ENCODE measurements around the gene BCAM. TPM values are rescaled to one million over a fixed set of nuclear protein-coding genes. Genes with fewer than 3 reads are reported as not detected.

The BCAM gene
- total RNA-seq, 2 experiments from 2014 or later: not detected

- peak; percentile 74 for DNase-seq (ENCODE audit: low spot score)
- POLR2A ChIA-PET: no interaction called here
- TF ChIP-seq CTCF (conservative IDR thresholded peaks at IDR 0.05; ENCODE audit: low read length) (no peak), EZH2phosphoT487 (IDR thresholded peaks at IDR 0.05; ENCODE audit: borderline replicate concordance, low read depth, low read length) (no peak)
- no peak overlapping the region for H3K4me2 ChIP-seq (ENCODE audit: low read length)
- H3K27ac ChIP-seq (ENCODE audit: low read depth, low read length, poor library complexity, severe bottlenecking): peak overlapping the region; percentile 26
- H3K9me2 ChIP-seq (ENCODE audit: insufficient read depth, low read length): no peaks in the 10 kb centered on the region
- no peak overlapping the region for H2AFZ ChIP-seq (ENCODE audit: low read length)
- H4K20me1 ChIP-seq (ENCODE audit: insufficient read depth, low read length): no peaks in the 10 kb centered on the region
- no TSS peak for BruUV-seq (replicated peaks)
- H3K36me3 ChIP-seq (ENCODE audit: insufficient read depth, low read length): no peaks in the 10 kb centered on the region
- H3K9me3 ChIP-seq (ENCODE audit: low read length): no peaks in the 10 kb centered on the region
- CTCF ChIA-PET (ENCODE audit: unreplicated experiment): no interaction called here
- H3K4me1 ChIP-seq (ENCODE audit: insufficient read depth, low read length, poor library complexity, severe bottlenecking): peaks cover 21% of the 10 kb centered on the region
- H3K79me2 ChIP-seq (ENCODE audit: insufficient read depth, low read depth, low read length): no peaks in the 10 kb centered on the region
- intact Hi-C loops (cut with micrococcal nuclease; ENCODE audit: unreplicated experiment): no loop called here
- no peak overlapping the region for H3K4me3 ChIP-seq (ENCODE audit: low read depth, low read length, poor library complexity, severe bottlenecking)
Measured at GRCh38 chr19:44792281-44792680, 16.6 kb upstream of the BCAM start.

GRCh38 chr19:44794610-44795009, 14.3 kb upstream of the BCAM start:
- Histone ChIP-seq H3K4me1 (ENCODE audit: insufficient read depth, low read length, poor library complexity, severe bottlenecking) (peaks cover 21% of the 10 kb centered on the region), H3K79me2 (ENCODE audit: insufficient read depth, low read depth, low read length) (no peaks in the 10 kb centered on the region), H3K27ac (ENCODE audit: low read depth, low read length, poor library complexity, severe bottlenecking) (no peak overlapping the region), H3K9me2 (ENCODE audit: insufficient read depth, low read length) (no peaks in the 10 kb centered on the region), H3K4me2 (ENCODE audit: low read length) (no peak overlapping the region), H3K4me3 (ENCODE audit: low read depth, low read length, poor library complexity, severe bottlenecking) (no peak overlapping the region), H3K36me3 (ENCODE audit: insufficient read depth, low read length) (no peaks in the 10 kb centered on the region), H2AFZ (ENCODE audit: low read length) (no peak overlapping the region), H4K20me1 (ENCODE audit: insufficient read depth, low read length) (no peaks in the 10 kb centered on the region), H3K9me3 (ENCODE audit: low read length) (no peaks in the 10 kb centered on the region)
- no TSS peak for BruUV-seq (replicated peaks)
- ChIA-PET POLR2A (no interaction called here), CTCF (ENCODE audit: unreplicated experiment) (no interaction called here)
- intact Hi-C loops (cut with micrococcal nuclease; ENCODE audit: unreplicated experiment): no loop called here
- no peak for DNase-seq (ENCODE audit: low spot score)
- TF ChIP-seq CTCF (conservative IDR thresholded peaks at IDR 0.05; ENCODE audit: low read length) (no peak), EZH2phosphoT487 (IDR thresholded peaks at IDR 0.05; ENCODE audit: borderline replicate concordance, low read depth, low read length) (no peak)

- Histone ChIP-seq H3K9me3 (ENCODE audit: low read length) (no peaks in the 10 kb centered on the region), H3K4me2 (ENCODE audit: low read length) (no peak overlapping the region), H2AFZ (ENCODE audit: low read length) (no peak overlapping the region), H3K36me3 (ENCODE audit: insufficient read depth, low read length) (no peaks in the 10 kb centered on the region), H3K4me3 (ENCODE audit: low read depth, low read length, poor library complexity, severe bottlenecking) (no peak overlapping the region), H3K27ac (ENCODE audit: low read depth, low read length, poor library complexity, severe bottlenecking) (no peak overlapping the region), H3K79me2 (ENCODE audit: insufficient read depth, low read depth, low read length) (no peaks in the 10 kb centered on the region), H4K20me1 (ENCODE audit: insufficient read depth, low read length) (no peaks in the 10 kb centered on the region), H3K4me1 (ENCODE audit: insufficient read depth, low read length, poor library complexity, severe bottlenecking) (peaks cover 26% of the 10 kb centered on the region), H3K9me2 (ENCODE audit: insufficient read depth, low read length) (no peaks in the 10 kb centered on the region)
- POLR2A ChIA-PET: interaction anchor here (0.5 kb wide), 1 partner anchor 83 kb away, joined by 3 read pairs; no protein-coding TSS in a partner anchor
- intact Hi-C loops (cut with micrococcal nuclease; ENCODE audit: unreplicated experiment): no loop called here
- DNase-seq (ENCODE audit: low spot score): no peak
- no TSS peak for BruUV-seq (replicated peaks)
- TF ChIP-seq CTCF (conservative IDR thresholded peaks at IDR 0.05; ENCODE audit: low read length): no peak
- no peak for TF ChIP-seq EZH2phosphoT487 (IDR thresholded peaks at IDR 0.05; ENCODE audit: borderline replicate concordance, low read depth, low read length)
- CTCF ChIA-PET (ENCODE audit: unreplicated experiment): no interaction called here
Measured at GRCh38 chr19:44795398-44795987, 13.4 kb upstream of the BCAM start.
